ENCODE results near the gene EIF2S3.
"Not testable (repeated sequence)": the region's sequence is repeated elsewhere in the genome, so short reads cannot be mapped to it uniquely, and the experiment has no call there.

Gene EIF2S3

GRCh38 chrX:24050522-24051318 lies 4.0 kb upstream of the EIF2S3 start:
- not testable (repeated sequence) for DNase-seq (ENCODE audit: low spot score)

GRCh38 chrX:24055043-24055356 lies 244 bp downstream of the EIF2S3 start:
- DNase-seq (ENCODE audit: low spot score) = no peak

GRCh38 chrX:24063488-24063887 lies 8.7 kb downstream of the EIF2S3 start:
- DNase-seq (ENCODE audit: low spot score) = no peak

- DNase-seq (ENCODE audit: low spot score) = no peak
Measured at GRCh38 chrX:24069877-24070276, 15.1 kb downstream of the EIF2S3 start.

GRCh38 chrX:24079411-24079810 lies 24.7 kb downstream of the EIF2S3 start:
- DNase-seq (ENCODE audit: low spot score) = no peak

GRCh38 chrX:24080245-24080644 lies 25.5 kb downstream of the EIF2S3 start:
- DNase-seq (ENCODE audit: low spot score) = not testable (repeated sequence)

GRCh38 chrX:24080704-24081103 lies 25.9 kb downstream of the EIF2S3 start:
- DNase-seq (ENCODE audit: low spot score) = no peak

- DNase-seq (ENCODE audit: low spot score) = peak; percentile 21
Measured at GRCh38 chrX:24081661-24082154, 27.0 kb downstream of the EIF2S3 start.

GRCh38 chrX:24082447-24082846 lies 27.7 kb downstream of the EIF2S3 start:
- no peak for DNase-seq (ENCODE audit: low spot score)

- no peak for DNase-seq (ENCODE audit: low spot score)
Measured at GRCh38 chrX:24085101-24085500, 30.3 kb downstream of the EIF2S3 start.

GRCh38 chrX:24090300-24091200 lies 35.8 kb downstream of the EIF2S3 start:
- no peak for DNase-seq (ENCODE audit: low spot score)

- no peak for DNase-seq (ENCODE audit: low spot score)
Measured at GRCh38 chrX:24093746-24094145, 39.0 kb downstream of the EIF2S3 start.

GRCh38 chrX:24097741-24098260 lies 43.0 kb downstream of the EIF2S3 start:
- DNase-seq (ENCODE audit: low spot score) = no peak

- no peak for DNase-seq (ENCODE audit: low spot score)
Measured at GRCh38 chrX:24098932-24099331, 44.2 kb downstream of the EIF2S3 start.

- DNase-seq (ENCODE audit: low spot score) = no peak
Measured at GRCh38 chrX:24099394-24099793, 44.6 kb downstream of the EIF2S3 start.

GRCh38 chrX:24100713-24101112 lies 46.0 kb downstream of the EIF2S3 start:
- no peak for DNase-seq (ENCODE audit: low spot score)

GRCh38 chrX:24110069-24110468 lies 55.3 kb downstream of the EIF2S3 start:
- no peak for DNase-seq (ENCODE audit: low spot score)

- DNase-seq (ENCODE audit: low spot score) = no peak
Measured at GRCh38 chrX:24113181-24113580, 58.4 kb downstream of the EIF2S3 start.

- DNase-seq (ENCODE audit: low spot score) = peak; percentile 27
Measured at GRCh38 chrX:24117258-24117657, 62.5 kb downstream of the EIF2S3 start.

GRCh38 chrX:24124244-24124799 lies 69.6 kb downstream of the EIF2S3 start:
- DNase-seq (ENCODE audit: low spot score) = no peak

- DNase-seq (ENCODE audit: low spot score) = no peak
Measured at GRCh38 chrX:24125028-24125612, 70.4 kb downstream of the EIF2S3 start.
